ENCODE data around the gene KRTAP22-2. TPM values are rescaled to one million over a fixed set of nuclear protein-coding genes. Genes with fewer than 3 reads are reported as not detected.

KRTAP22-2 gene
- not detected for total RNA-seq

GRCh38 chr21:30590297-30590696 is at the start of gene KRTAP22-2:
TSS of gene KRTAP22-2 (minus strand) at chr21:30590397.

GRCh38 chr21:30634906-30635305 is 44.7 kb upstream of the KRTAP22-2 start, which contains the start of gene KRTAP20-2:
TSS of gene KRTAP20-2 (plus strand) at chr21:30635206. CDS start at chr21:30635264, 58 bp downstream.

GRCh38 chr21:30620522-30620921 is 30.3 kb upstream of the KRTAP22-2 start, which contains the start of gene KRTAP20-4:
TSS of gene KRTAP20-4 (plus strand) at chr21:30620627.

GRCh38 chr21:30616125-30616524 is 25.9 kb upstream of the KRTAP22-2 start, which contains the start of gene KRTAP20-1:
TSS of gene KRTAP20-1 (plus strand) at chr21:30616425. CDS start at chr21:30616455, 30 bp downstream.

GRCh38 chr21:30613836-30614235 is 23.6 kb upstream of the KRTAP22-2 start, which contains the start of gene KRTAP6-1:
TSS of gene KRTAP6-1 (minus strand) at chr21:30613930. CDS start at chr21:30613904, 26 bp downstream.

GRCh38 chr21:30600787-30601186 is 10.6 kb upstream of the KRTAP22-2 start, which contains the start of gene KRTAP22-1:
TSS of gene KRTAP22-1 (plus strand) at chr21:30601087.

GRCh38 chr21:30598802-30599201 is 8.6 kb upstream of the KRTAP22-2 start, which contains the start of gene KRTAP6-2:
TSS of gene KRTAP6-2 (minus strand) at chr21:30598902. CDS start at chr21:30598874, 28 bp downstream.

GRCh38 chr21:30592140-30592539 is 1.9 kb upstream of the KRTAP22-2 start, which contains the start of gene KRTAP6-3:
TSS of gene KRTAP6-3 (plus strand) at chr21:30592440. CDS start at chr21:30592446, 6 bp downstream.

GRCh38 chr21:30561264-30561895 is 28.8 kb downstream of the KRTAP22-2 start, which contains the start of gene KRTAP19-7:
TSS of gene KRTAP19-7 (minus strand) at chr21:30561314. CDS start at chr21:30561289, 25 bp downstream.

GRCh38 chr21:30541764-30542163 is 48.4 kb downstream of the KRTAP22-2 start, which contains the start of gene KRTAP19-6:
TSS of gene KRTAP19-6 (minus strand) at chr21:30541864. CDS start at chr21:30541833, 31 bp downstream.

Other genes starting within 250 kb of the KRTAP22-2 start
- not detected for gene KRTAP23-1, start 241.8 kb downstream of the KRTAP22-2 start, total RNA-seq
- not detected for gene KRTAP13-2, start 218.1 kb downstream of the KRTAP22-2 start, total RNA-seq
- gene KRTAP13-1, start 194.4 kb downstream of the KRTAP22-2 start, total RNA-seq = not detected
- not detected for gene KRTAP13-3, start 164.5 kb downstream of the KRTAP22-2 start, total RNA-seq
- not detected for gene KRTAP13-4, start 160.2 kb downstream of the KRTAP22-2 start, total RNA-seq
- not detected for gene KRTAP15-1, start 150.1 kb downstream of the KRTAP22-2 start, total RNA-seq
- not detected for gene KRTAP19-1, start 110.0 kb downstream of the KRTAP22-2 start, total RNA-seq
- not detected for gene KRTAP19-2, start 103.0 kb downstream of the KRTAP22-2 start, total RNA-seq
- gene KRTAP19-3, start 98.4 kb downstream of the KRTAP22-2 start, total RNA-seq = not detected
- gene KRTAP19-4, start 93.2 kb downstream of the KRTAP22-2 start, total RNA-seq = not detected
- not detected for gene KRTAP19-5, start 88.3 kb downstream of the KRTAP22-2 start, total RNA-seq
- gene KRTAP19-6, start 48.5 kb downstream of the KRTAP22-2 start, total RNA-seq = not detected
- gene KRTAP19-7, start 29.1 kb downstream of the KRTAP22-2 start, total RNA-seq = not detected
- not detected for gene KRTAP6-3, start 2.0 kb upstream of the KRTAP22-2 start, total RNA-seq
- not detected for gene KRTAP6-2, start 8.5 kb upstream of the KRTAP22-2 start, total RNA-seq
- not detected for gene KRTAP22-1, start 10.7 kb upstream of the KRTAP22-2 start, total RNA-seq
- gene KRTAP6-1, start 23.5 kb upstream of the KRTAP22-2 start, total RNA-seq = not detected
- not detected for gene KRTAP20-1, start 26.0 kb upstream of the KRTAP22-2 start, total RNA-seq
- gene KRTAP20-4, start 30.2 kb upstream of the KRTAP22-2 start, total RNA-seq = not detected
- gene KRTAP20-2, start 44.8 kb upstream of the KRTAP22-2 start, total RNA-seq = not detected
- not detected for gene KRTAP20-3, start 52.5 kb upstream of the KRTAP22-2 start, total RNA-seq
- gene KRTAP21-3, start 128.4 kb upstream of the KRTAP22-2 start, total RNA-seq = not detected
- gene KRTAP21-2, start 156.9 kb upstream of the KRTAP22-2 start, total RNA-seq = not detected
- gene KRTAP21-1, start 165.0 kb upstream of the KRTAP22-2 start, total RNA-seq = not detected
- not detected for gene KRTAP8-1, start 222.9 kb upstream of the KRTAP22-2 start, total RNA-seq
- not detected for gene KRTAP7-1, start 239.4 kb upstream of the KRTAP22-2 start, total RNA-seq